Karpas-422 (cell line): ENCODE results near the gene KIAA0319L. TPM values are rescaled to one million over a fixed set of nuclear protein-coding genes. Genes with fewer than 3 reads are reported as not detected.

Experiments
- DNase-seq: peaks from one replicate; pipeline ENCODE4 v3.0.0-alpha.2; 2015
- H2AFZ ChIP-seq: fragments of 200-600 bp; sonication (generic); 2 replicates; pipeline ENCODE4 v1.6.1; 2014; ENCODE audit warnings: antibody characterized with exemption, low read length, mixed read lengths
- H3K27ac ChIP-seq: fragments of 200-600 bp; sonication (generic); 2 replicates; pipeline ENCODE4 v1.5.1; 2014; ENCODE audit warnings: mild to moderate bottlenecking, low read length, moderate library complexity
- H3K27me3 ChIP-seq: fragments of 200-600 bp; sonication (generic); 2 replicates; pipeline ENCODE4 v1.6.1; 2014; ENCODE audit warnings: low read length, mixed read lengths
- H3K36me3 ChIP-seq: fragments of 200-600 bp; sonication (generic); 2 replicates; pipeline ENCODE4 v1.6.1; 2014; ENCODE audit warnings: low read length, mixed read lengths; ENCODE audit not compliant: insufficient read depth
- H3K4me1 ChIP-seq: fragments of 200-600 bp; sonication (generic); 2 replicates; pipeline ENCODE4 v1.6.1; 2014; ENCODE audit warnings: mild to moderate bottlenecking, low read length, mixed read lengths
- H3K4me2 ChIP-seq: fragments of 200-600 bp; sonication (generic); 2 replicates; pipeline ENCODE4 v1.6.1; 2014; ENCODE audit warnings: low read length, low read depth, mild to moderate bottlenecking; ENCODE audit not compliant: poor library complexity, severe bottlenecking
- H3K4me3 ChIP-seq: fragments of 200-600 bp; sonication (generic); 2 replicates; pipeline ENCODE4 v1.5.1; 2014; ENCODE audit warnings: mild to moderate bottlenecking, antibody characterized with exemption, low read length, mixed read lengths
- H3K79me2 ChIP-seq: fragments of 200-600 bp; sonication (generic); 2 replicates; pipeline ENCODE4 v1.6.1; 2014; ENCODE audit warnings: mild to moderate bottlenecking, low read length, mixed read lengths
- H3K9ac ChIP-seq: fragments of 200-600 bp; sonication (generic); 2 replicates; pipeline ENCODE4 v1.6.0; 2014; ENCODE audit warnings: low read length
- H3K9me2 ChIP-seq: fragments of 200-600 bp; sonication (generic), shearing (Covaris generic); replicated peaks from 2 replicates; pipeline ENCODE4 v1.6.0; 2014; ENCODE audit warnings: mild to moderate bottlenecking, low read length, moderate library complexity; ENCODE audit not compliant: insufficient read depth
- H3K9me3 ChIP-seq: fragments of 300-700, 200-600 bp; sonication (generic); 2 replicates; pipeline ENCODE4 v1.6.1; 2014; ENCODE audit warnings: low read length, mixed read lengths
- H4K20me1 ChIP-seq: fragments of 200-600 bp; sonication (generic); 2 replicates; pipeline ENCODE4 v1.6.1; 2014; ENCODE audit warnings: mild to moderate bottlenecking, antibody characterized with exemption, low read length, low read depth; ENCODE audit not compliant: insufficient read depth
- total RNA-seq: library from RNA; depleted of rRNA; stranded (reverse); fragments of >200 nt; shearing (Covaris generic); gene quantifications from 2 replicates; pipeline ENCODE4 v1.2.3, GENCODE V29; 2014; ENCODE audit warnings: low replicate concordance

Gene KIAA0319L
- total RNA-seq, 1 experiment from 2014 or later, result 34.0 TPM

- DNase-seq, result no peak
- H3K9me2 ChIP-seq, result no peaks in the 10 kb centered on the region
- H3K79me2 ChIP-seq, result peaks cover 2% of the 10 kb centered on the region; the same call in 1 of the 2 replicates
- H3K36me3 ChIP-seq, result peaks cover 41% of the 10 kb centered on the region
- no peak overlapping the region for H2AFZ ChIP-seq
- H4K20me1 ChIP-seq, result no peaks in the 10 kb centered on the region
- no peak overlapping the region for H3K4me3 ChIP-seq
- no peak overlapping the region for H3K4me2 ChIP-seq
- H3K9me3 ChIP-seq, result no peaks in the 10 kb centered on the region
- no peak overlapping the region for H3K9ac ChIP-seq
- H3K4me1 ChIP-seq, result no peaks in the 10 kb centered on the region
- H3K27me3 ChIP-seq, result no peaks in the 10 kb centered on the region
- H3K27ac ChIP-seq, result no peak overlapping the region
Observed at GRCh38 chr1:35407743-35408142, 149.5 kb downstream of the KIAA0319L start.

- H3K27ac ChIP-seq, result no peak overlapping the region
- no peak overlapping the region for H3K9ac ChIP-seq
- no peaks in the 10 kb centered on the region for H3K27me3 ChIP-seq
- H3K79me2 ChIP-seq, result peaks cover 2% of the 10 kb centered on the region; the same call in 1 of the 2 replicates
- H3K4me2 ChIP-seq, result no peak overlapping the region
- no peaks in the 10 kb centered on the region for H3K9me2 ChIP-seq
- H2AFZ ChIP-seq, result no peak overlapping the region
- peaks cover 54% of the 10 kb centered on the region for H3K36me3 ChIP-seq
- no peaks in the 10 kb centered on the region for H3K4me1 ChIP-seq
- H3K4me3 ChIP-seq, result no peak overlapping the region
- DNase-seq, result no peak
- no peaks in the 10 kb centered on the region for H4K20me1 ChIP-seq
- H3K9me3 ChIP-seq, result no peaks in the 10 kb centered on the region
Observed at GRCh38 chr1:35406103-35406502, 151.1 kb downstream of the KIAA0319L start.

GRCh38 chr1:35401049-35401448 is 156.2 kb downstream of the KIAA0319L start:
- Histone ChIP-seq H3K9me2 (no peaks in the 10 kb centered on the region), H3K9me3 (no peaks in the 10 kb centered on the region), H3K27me3 (no peaks in the 10 kb centered on the region), H2AFZ (no peak overlapping the region), H3K4me3 (no peak overlapping the region), H3K4me1 (no peaks in the 10 kb centered on the region), H3K4me2 (no peak overlapping the region), H3K9ac (no peak overlapping the region), H4K20me1 (no peaks in the 10 kb centered on the region), H3K27ac (no peak overlapping the region), H3K36me3 (peaks cover 63% of the 10 kb centered on the region), H3K79me2 (peaks cover 2% of the 10 kb centered on the region; the same call in 1 of the 2 replicates)
- no peak for DNase-seq

GRCh38 chr1:35398739-35399138 is 158.5 kb downstream of the KIAA0319L start:
- Histone ChIP-seq H3K4me3 (no peak overlapping the region), H4K20me1 (no peaks in the 10 kb centered on the region), H3K9me3 (no peaks in the 10 kb centered on the region), H3K27me3 (no peaks in the 10 kb centered on the region), H3K9me2 (no peaks in the 10 kb centered on the region), H3K79me2 (peaks cover 2% of the 10 kb centered on the region; the same call in 1 of the 2 replicates), H3K4me1 (no peaks in the 10 kb centered on the region), H2AFZ (no peak overlapping the region), H3K4me2 (no peak overlapping the region), H3K27ac (no peak overlapping the region), H3K36me3 (peaks cover 80% of the 10 kb centered on the region), H3K9ac (no peak overlapping the region)
- DNase-seq, result no peak

GRCh38 chr1:35394386-35394785 is 162.8 kb downstream of the KIAA0319L start:
- Histone ChIP-seq H4K20me1 (no peaks in the 10 kb centered on the region), H3K79me2 (no peaks in the 10 kb centered on the region), H3K36me3 (peaks cover 67% of the 10 kb centered on the region), H3K9me3 (no peaks in the 10 kb centered on the region), H2AFZ (no peak overlapping the region), H3K27ac (no peak overlapping the region), H3K9me2 (no peaks in the 10 kb centered on the region), H3K27me3 (no peaks in the 10 kb centered on the region), H3K4me2 (no peak overlapping the region), H3K4me1 (no peaks in the 10 kb centered on the region), H3K4me3 (no peak overlapping the region), H3K9ac (no peak overlapping the region)
- DNase-seq, result no peak

GRCh38 chr1:35390600-35391494 is 166.4 kb downstream of the KIAA0319L start:
- H3K36me3 ChIP-seq, result peaks cover 56% of the 10 kb centered on the region
- no peak overlapping the region for H3K4me2 ChIP-seq
- no peak overlapping the region for H3K9ac ChIP-seq

GRCh38 chr1:35386959-35387358 is 170.2 kb downstream of the KIAA0319L start:
- no peak overlapping the region for H3K9ac ChIP-seq
- no peak overlapping the region for H3K4me3 ChIP-seq
- H3K27me3 ChIP-seq, result no peaks in the 10 kb centered on the region
- H2AFZ ChIP-seq, result no peak overlapping the region
- H3K36me3 ChIP-seq, result peaks cover 29% of the 10 kb centered on the region
- H3K4me1 ChIP-seq, result peaks cover 3% of the 10 kb centered on the region; the same call in 1 of the 2 replicates
- H4K20me1 ChIP-seq, result no peaks in the 10 kb centered on the region
- no peak overlapping the region for H3K27ac ChIP-seq
- DNase-seq, result no peak
- 0 out of 2 replicates have a peak, but pooled peaks cover 7% of the 10 kb centered on the region for H3K79me2 ChIP-seq
- no peaks in the 10 kb centered on the region for H3K9me3 ChIP-seq
- no peak overlapping the region for H3K4me2 ChIP-seq
- H3K9me2 ChIP-seq, result no peaks in the 10 kb centered on the region

More at GRCh38 chr1:35390600-35391494, 166.4 kb downstream of the KIAA0319L start:
- no peak for DNase-seq
- no peaks in the 10 kb centered on the region for H3K9me2 ChIP-seq
- H3K79me2 ChIP-seq, result no peaks in the 10 kb centered on the region
- H4K20me1 ChIP-seq, result no peaks in the 10 kb centered on the region
- H3K27me3 ChIP-seq, result no peaks in the 10 kb centered on the region
- H3K4me3 ChIP-seq, result no peak overlapping the region
- H2AFZ ChIP-seq, result no peak overlapping the region
- no peak overlapping the region for H3K27ac ChIP-seq
- H3K4me1 ChIP-seq, result no peaks in the 10 kb centered on the region
- H3K9me3 ChIP-seq, result no peaks in the 10 kb centered on the region

- H3K79me2 ChIP-seq, result peaks cover 10% of the 10 kb centered on the region; the same call in 1 of the 2 replicates
- no peak overlapping the region for H3K9ac ChIP-seq
- H3K4me1 ChIP-seq, result peaks cover 3% of the 10 kb centered on the region; the same call in 1 of the 2 replicates
- no peak overlapping the region for H3K27ac ChIP-seq
- H3K4me2 ChIP-seq, result no peak overlapping the region
- no peaks in the 10 kb centered on the region for H4K20me1 ChIP-seq
- no peak overlapping the region for H3K4me3 ChIP-seq
- no peak for DNase-seq
- H3K27me3 ChIP-seq, result no peaks in the 10 kb centered on the region
- peaks cover 32% of the 10 kb centered on the region for H3K36me3 ChIP-seq
- H2AFZ ChIP-seq, result no peak overlapping the region
- no peaks in the 10 kb centered on the region for H3K9me3 ChIP-seq
- H3K9me2 ChIP-seq, result no peaks in the 10 kb centered on the region
Observed at GRCh38 chr1:35386290-35386689, 170.9 kb downstream of the KIAA0319L start.
